Measurements from ENCODE around the gene NEDD4. TPM values are rescaled to one million over a fixed set of nuclear protein-coding genes. Genes with fewer than 3 reads are reported as not detected.

The NEDD4 gene
- total RNA-seq, 2 donors from 2014 or later, result 7.2 to 10.0 TPM

- Histone ChIP-seq H3K27me3 (no peaks in the 10 kb centered on the region), H3K9me3 (no peaks in the 10 kb centered on the region), H3K4me3 (no peak overlapping the region), H3K4me1 (no peaks in the 10 kb centered on the region), H3K36me3 (no peaks in the 10 kb centered on the region), H3K27ac (no peak overlapping the region)
- DNase-seq (ENCODE audit: low spot score), result no peak
- no peak for TF ChIP-seq CTCF (IDR thresholded peaks at IDR 0.05)
These were observed 84.2 kb downstream of the NEDD4 start for GRCh38 chr15:55909036-55909811.

GRCh38 chr15:55907797-55908196, 85.6 kb downstream of the NEDD4 start:
- H3K4me1 ChIP-seq, result no peaks in the 10 kb centered on the region
- no peaks in the 10 kb centered on the region for H3K27me3 ChIP-seq
- no peaks in the 10 kb centered on the region for H3K9me3 ChIP-seq
- H3K36me3 ChIP-seq, result no peaks in the 10 kb centered on the region
- H3K4me3 ChIP-seq, result no peak overlapping the region
- H3K27ac ChIP-seq, result no peak overlapping the region
- DNase-seq (ENCODE audit: low spot score), result no peak
- no peak for TF ChIP-seq CTCF (IDR thresholded peaks at IDR 0.05)

- no peak for TF ChIP-seq CTCF (IDR thresholded peaks at IDR 0.05)
- no peak for DNase-seq (ENCODE audit: low spot score)
- Histone ChIP-seq H3K36me3 (no peaks in the 10 kb centered on the region), H3K4me3 (no peak overlapping the region), H3K27ac (no peak overlapping the region), H3K4me1 (no peaks in the 10 kb centered on the region), H3K27me3 (no peaks in the 10 kb centered on the region), H3K9me3 (no peaks in the 10 kb centered on the region)
These were observed 90.4 kb downstream of the NEDD4 start for GRCh38 chr15:55902981-55903380.

- DNase-seq (ENCODE audit: low spot score), result no peak
- Histone ChIP-seq H3K27me3 (no peaks in the 10 kb centered on the region), H3K36me3 (no peaks in the 10 kb centered on the region), H3K9me3 (no peaks in the 10 kb centered on the region), H3K4me3 (no peak overlapping the region), H3K4me1 (peaks cover 0 to 6% of the 10 kb centered on the region in 2 donors), H3K27ac (no peak overlapping the region)
- TF ChIP-seq CTCF (IDR thresholded peaks at IDR 0.05), result no peak
These were observed 93.4 kb downstream of the NEDD4 start for GRCh38 chr15:55900019-55900418.

- Histone ChIP-seq H3K36me3 (no peaks in the 10 kb centered on the region), H3K27ac (no peak overlapping the region), H3K4me1 (peaks cover 0 to 6% of the 10 kb centered on the region in 2 donors), H3K4me3 (no peak overlapping the region), H3K27me3 (no peaks in the 10 kb centered on the region), H3K9me3 (no peaks in the 10 kb centered on the region)
- no peak for DNase-seq (ENCODE audit: low spot score)
- TF ChIP-seq CTCF (IDR thresholded peaks at IDR 0.05), result no peak
These were observed 93.9 kb downstream of the NEDD4 start for GRCh38 chr15:55899537-55899936.
